HCT116 (cell line): Measurements from ENCODE around the gene PRR27. TPM values are rescaled to one million over a fixed set of nuclear protein-coding genes. Genes with fewer than 3 reads are reported as not detected.

Source experiments
- ATAC-seq: fragments of 200-7000 bp; cut with Tn5 transposase; 2 replicates; pipeline ENCODE4 v1.9.1; 2020; ENCODE audit warnings: mild to moderate bottlenecking, moderate library complexity
- BruUV-seq: library from RNA; stranded (reverse); fragments of 400-500 nt; replicated peaks from 2 replicates; lab custom pipeline; 2021; lab: Mats Ljungman, UMichigan
- CTCF ChIA-PET: fragments of 300-600 bp; sonication (Branson Sonifier 250); formaldehyde crosslinking; loops from one replicate; lab custom pipeline; 2021; ENCODE audit warnings: antibody characterized with exemption; lab: Charles Lee
- POLR2A ChIA-PET: fragments of 300-600, 350-600 bp; sonication (Branson Sonifier 250); formaldehyde crosslinking; loops from one replicate; lab custom pipeline; 2021; ENCODE audit warnings: antibody characterized with exemption; lab: Charles Lee
- RAD21 ChIA-PET, 2 experiments: fragments of 300-600 bp; sonication (Branson Sonifier 250); formaldehyde crosslinking; loops; one replicate each; lab custom pipeline; 2023; ENCODE audit warnings: low total read pairs in 2 of 2; ENCODE audit not compliant: uncharacterized antibody in 2 of 2, unreplicated experiment in 2 of 2, low non-redundant PET in 1 of 2; lab: Charles Lee
- DNase-seq: peaks from one replicate; pipeline ENCODE4 v3.0.0-alpha.2; 2010; ENCODE audit warnings: low read depth, low spot score
- H2AFZ ChIP-seq: fragments of 200-600 bp; shearing (Covaris generic), sonication (generic); 2 replicates; pipeline ENCODE4 v1.6.1; 2017; ENCODE audit warnings: low read depth, mixed run types, mixed read lengths, antibody characterized with exemption, low read length; ENCODE audit not compliant: poor library complexity, severe bottlenecking
- H3K27ac ChIP-seq: 2 replicates; pipeline ENCODE4 v1.5.1; 2012; ENCODE audit warnings: low read depth, low read length
- H3K27me3 ChIP-seq: fragments of 200-600 bp; sonication (generic); 2 replicates; pipeline ENCODE4 v1.6.1; 2016; ENCODE audit warnings: mixed run types, low read length, mixed read lengths; ENCODE audit not compliant: insufficient read depth
- H3K36me3 ChIP-seq, 2 experiments: fragments of 200-500 bp in 1 of 2; fragments of 200-600 bp in 1 of 2; sonication (Bioruptor generic) in 1 of 2; sonication (generic) in 1 of 2; 2 replicates each; pipeline versions ENCODE4 v1.5.1 to v1.6.1; 2014 to 2016; ENCODE audit warnings: low read length in 2 of 2, inconsistent platforms in 1 of 2, mixed read lengths in 1 of 2, mixed run types in 1 of 2; ENCODE audit not compliant: insufficient read depth in 2 of 2, control insufficient read depth in 1 of 2
- H3K4me1 ChIP-seq, 2 experiments: fragments of 200-600 bp in 1 of 2; sonication (generic) in 1 of 2; 2 replicates each; pipeline versions ENCODE4 v1.5.1 to v1.6.1; 2012 to 2017; ENCODE audit warnings: low read length in 2 of 2, inconsistent platforms in 1 of 2, mild to moderate bottlenecking in 1 of 2, mixed read lengths in 1 of 2, mixed run types in 1 of 2, moderate library complexity in 1 of 2; ENCODE audit not compliant: insufficient read depth in 2 of 2, control insufficient read depth in 1 of 2
- H3K4me2 ChIP-seq: fragments of 200-600 bp; sonication (generic); 2 replicates; pipeline ENCODE4 v1.6.1; 2017; ENCODE audit warnings: mixed run types, low read length, mixed read lengths
- H3K4me3 ChIP-seq, 2 experiments: fragments of 200-600 bp in 1 of 2; sonication (generic) in 1 of 2; replicated peaks in 1 of 2; 2 replicates each; pipeline ENCODE4 v1.5.1; 2011 to 2016; ENCODE audit warnings: low read length in 2 of 2, control low read depth in 1 of 2, low read depth in 1 of 2, mild to moderate bottlenecking in 1 of 2, mixed read lengths in 1 of 2, mixed run types in 1 of 2
- H3K79me2 ChIP-seq: fragments of 200-600 bp; sonication (generic); 2 replicates; pipeline ENCODE4 v1.6.1; 2017; ENCODE audit warnings: mild to moderate bottlenecking, mixed run types, low read length, moderate library complexity, mixed read lengths; ENCODE audit not compliant: insufficient read depth
- H3K9ac ChIP-seq: fragments of 200-600 bp; sonication (generic); 2 replicates; pipeline ENCODE4 v1.6.1; 2016; ENCODE audit warnings: low read length, mixed read lengths
- H3K9me2 ChIP-seq: fragments of 200-600 bp; sonication (generic), shearing (Covaris generic); 2 replicates; pipeline ENCODE4 v1.6.1; 2017; ENCODE audit warnings: mixed run types, mild to moderate bottlenecking, moderate library complexity; ENCODE audit not compliant: insufficient read depth
- H3K9me3 ChIP-seq, 2 experiments: fragments of 200-500 bp in 1 of 2; fragments of 200-600 bp in 1 of 2; sonication (Bioruptor generic) in 1 of 2; sonication (generic) in 1 of 2; 2 replicates each; pipeline ENCODE4 v1.6.1; 2014 to 2017; ENCODE audit warnings: low read length in 2 of 2, mixed read lengths in 2 of 2, inconsistent platforms in 1 of 2, low read depth in 1 of 2, mild to moderate bottlenecking in 1 of 2, mixed run types in 1 of 2, moderate library complexity in 1 of 2; ENCODE audit not compliant: control insufficient read depth in 1 of 2, insufficient read depth in 1 of 2
- H4K20me1 ChIP-seq: fragments of 200-600 bp; sonication (generic), shearing (Covaris generic); 2 replicates; pipeline ENCODE4 v1.6.1; 2017; ENCODE audit warnings: mixed run types, mild to moderate bottlenecking, moderate library complexity; ENCODE audit not compliant: insufficient read depth
- ATF3 ChIP-seq: IDR thresholded peaks from 2 replicates; pipeline ENCODE4 v1.6.1; 2012
- EGR1 ChIP-seq: IDR thresholded peaks from 2 replicates; pipeline ENCODE4 v1.6.1; 2012; ENCODE audit warnings: low read depth
- ELF1 ChIP-seq: IDR thresholded peaks from 2 replicates; pipeline ENCODE4 v1.6.1; 2012; ENCODE audit warnings: low read depth, borderline replicate concordance
- FOSL1 ChIP-seq: IDR thresholded peaks from 2 replicates; pipeline ENCODE4 v1.6.1; 2012; ENCODE audit warnings: low read depth
- JUND ChIP-seq: IDR thresholded peaks from 2 replicates; pipeline ENCODE4 v1.6.1; 2012
- MAX ChIP-seq: IDR thresholded peaks from 2 replicates; pipeline ENCODE4 v1.6.1; 2012
- POLR2A ChIP-seq: IDR thresholded peaks from 2 replicates; pipeline ENCODE4 v1.7.0; 2011; ENCODE audit warnings: borderline replicate concordance; ENCODE audit not compliant: insufficient read depth, insufficient read length; ENCODE audit errors: extremely low read depth
- REST ChIP-seq: IDR thresholded peaks from 2 replicates; pipeline ENCODE4 v1.6.1; 2012; ENCODE audit warnings: low read depth
- SIN3A ChIP-seq: IDR thresholded peaks from 2 replicates; pipeline ENCODE4 v1.6.1; 2012; ENCODE audit warnings: low read depth
- SP1 ChIP-seq: IDR thresholded peaks from 2 replicates; pipeline ENCODE4 v1.6.1; 2012; ENCODE audit warnings: low read depth
- YY1 ChIP-seq: IDR thresholded peaks from 2 replicates; pipeline ENCODE4 v1.6.1; 2011; ENCODE audit warnings: low read length, low read depth, moderate library complexity, mild to moderate bottlenecking; ENCODE audit not compliant: insufficient replicate concordance; ENCODE audit errors: extremely low read depth
- ZFX ChIP-seq: fragments of 450-650 bp; IDR thresholded peaks from 2 replicates; pipeline ENCODE4 v1.6.1; 2017
- intact Hi-C: fragments of 100-400 bp; cut with micrococcal nuclease; formaldehyde crosslinking; loops from 2 replicates; pipeline ENCODE4 v1.10.0; 2022
- total RNA-seq: library from RNA; stranded (reverse); gene quantifications from one replicate; pipeline ENCODE4 v1.2.1, GENCODE V29; 2021; ENCODE audit not compliant: unreplicated experiment

The PRR27 gene
- total RNA-seq, 1 experiment from 2014 or later: not detected

GRCh38 chr4:70110917-70111316, 43.1 kb upstream of the PRR27 start:
- no peak overlapping the region for H3K4me2 ChIP-seq
- H3K9ac ChIP-seq: no peak overlapping the region
- no peaks in the 10 kb centered on the region for H3K36me3 ChIP-seq
- POLR2A ChIA-PET: no interaction called here
- RAD21 ChIA-PET: no interaction called here
- no peaks in the 10 kb centered on the region for H3K9me3 ChIP-seq
- ATAC-seq: no peak
- H4K20me1 ChIP-seq: no peaks in the 10 kb centered on the region
- H2AFZ ChIP-seq: no peak overlapping the region
- no peak overlapping the region for H3K27ac ChIP-seq
- intact Hi-C loops: no loop called here
- H3K27me3 ChIP-seq: no peaks in the 10 kb centered on the region
- no peak overlapping the region for H3K4me3 ChIP-seq
- no TSS peak for BruUV-seq
- no peak for DNase-seq
- H3K4me1 ChIP-seq: no peaks in the 10 kb centered on the region
- H3K9me2 ChIP-seq: no peaks in the 10 kb centered on the region
- CTCF ChIA-PET: no interaction called here
- H3K79me2 ChIP-seq: no peaks in the 10 kb centered on the region
- TF ChIP-seq EGR1 (no peak), JUND (no peak), FOSL1 (no peak), POLR2A (no peak), ELF1 (no peak), SIN3A (no peak), ZFX (no peak), MAX (no peak), SP1 (no peak), ATF3 (no peak)

GRCh38 chr4:70113656-70114055, 40.4 kb upstream of the PRR27 start:
- H3K4me3 ChIP-seq: no peak overlapping the region
- no peaks in the 10 kb centered on the region for H4K20me1 ChIP-seq
- intact Hi-C loops: no loop called here
- H3K27me3 ChIP-seq: no peaks in the 10 kb centered on the region
- H3K4me1 ChIP-seq: no peaks in the 10 kb centered on the region
- H3K9me2 ChIP-seq: no peaks in the 10 kb centered on the region
- no peaks in the 10 kb centered on the region for H3K79me2 ChIP-seq
- no peak overlapping the region for H2AFZ ChIP-seq
- H3K4me2 ChIP-seq: no peak overlapping the region
- DNase-seq: no peak
- BruUV-seq: no TSS peak
- no peak overlapping the region for H3K27ac ChIP-seq
- no peaks in the 10 kb centered on the region for H3K36me3 ChIP-seq
- H3K9ac ChIP-seq: no peak overlapping the region
- H3K9me3 ChIP-seq: no peaks in the 10 kb centered on the region
- ATAC-seq: no peak
- ChIA-PET CTCF (no interaction called here), RAD21 (no interaction called here), POLR2A (no interaction called here)
- TF ChIP-seq REST (no peak), ZFX (no peak), ATF3 (no peak), YY1 (no peak)
